Measurements from ENCODE around the gene EEF1A2. TPM values are rescaled to one million over a fixed set of nuclear protein-coding genes. Genes with fewer than 3 reads are reported as not detected.
A peak's percentile ranks its signal among the peaks of the same experiment; 100 is the strongest.

The EEF1A2 gene
- total and polyA plus RNA-seq, 2 of the 4 experiments (the other 2 are of a cell fraction) = 1.3 to 4.6 TPM

- no peak for TF ChIP-seq MAFK (IDR thresholded peaks at IDR 0.05; ENCODE audit: low read depth, low read length)
These were observed 40.5 kb downstream of the EEF1A2 start (continued) for GRCh38 chr20:63458170-63459069.

GRCh38 chr20:63457737-63458136 is 41.1 kb downstream of the EEF1A2 start:
- Histone ChIP-seq H2BK15ac (ENCODE audit: low read depth, low read length) (no peak overlapping the region), H3K4me2 (ENCODE audit: low read depth, low read length) (no peak overlapping the region), H4K5ac (ENCODE audit: low read depth, low read length) (no peak overlapping the region), H3K9me3 (ENCODE audit: control insufficient read depth, insufficient read depth, low read length) (no peaks in the 10 kb centered on the region), H3K4me3 (ENCODE audit: insufficient read depth, low read depth, low read length) (no peak overlapping the region), H3K23ac (ENCODE audit: low read depth, low read length) (no peak overlapping the region), H3K4ac (ENCODE audit: low read depth, low read length) (no peak overlapping the region), H2AK5ac (ENCODE audit: low read depth, low read length) (no peak overlapping the region), H3K36me3 (ENCODE audit: control insufficient read depth, insufficient read depth, low read length) (no peaks in the 10 kb centered on the region), H3K9ac (ENCODE audit: low read depth, low read length) (no peak overlapping the region), H2BK20ac (ENCODE audit: low read depth, low read length) (no peak overlapping the region), H2AK9ac (replicated peaks; ENCODE audit: low read depth, low read length, poor library complexity) (peak overlapping the region; percentile 37), H4K91ac (ENCODE audit: insufficient read depth, low read depth, low read length) (no peak overlapping the region), H4K20me1 (ENCODE audit: insufficient read depth, low read length) (no peaks in the 10 kb centered on the region), H3K9me1 (ENCODE audit: insufficient read depth, low read length) (no peaks in the 10 kb centered on the region), H3K27ac (ENCODE audit: insufficient read depth, low read length) (no peak overlapping the region), H3K18ac (ENCODE audit: low read depth, low read length) (no peak overlapping the region), H3K14ac (replicated peaks; ENCODE audit: low read depth, low read length) (no peak overlapping the region), H3K56ac (ENCODE audit: extremely low read depth, insufficient read depth, low read length) (no peak overlapping the region), H4K8ac (ENCODE audit: low read depth in 2 of 2, low read length in 2 of 2) (no peak overlapping the region), H2BK120ac (ENCODE audit: low read depth, low read length) (no peak overlapping the region), H3K27me3 (ENCODE audit: control insufficient read depth, insufficient read depth, low read length) (peaks cover 44% of the 10 kb centered on the region), H2AFZ (replicated peaks; ENCODE audit: low read length, poor library complexity) (no peak overlapping the region), H2BK5ac (ENCODE audit: low read depth, low read length, poor library complexity, severe bottlenecking) (no peak overlapping the region), H3K79me1 (ENCODE audit: low read depth in 1 of 2, low read length in 2 of 2) (no peaks in the 10 kb centered on the region), H3K4me1 (ENCODE audit: control insufficient read depth, insufficient read depth, low read length) (no peaks in the 10 kb centered on the region)
- in situ Hi-C loops (cut with MboI; ENCODE audit: low sequenced_read_pairs) (no loop called here), dilution Hi-C loops (cut with HindIII; ENCODE audit: low sequenced_read_pairs, unreplicated experiment) (no loop called here), intact Hi-C loops (cut with micrococcal nuclease) (no loop called here)
- ChIA-PET POLR2A (ENCODE audit: unreplicated experiment) (no interaction called here), CTCF (no interaction called here)
- no TSS peak for BruUV-seq (replicated peaks)
- ATAC-seq (ENCODE audit: low read depth) (no peak), DNase-seq (no peak)
- TF ChIP-seq POLR2A (IDR thresholded peaks at IDR 0.05; ENCODE audit: low read depth, low read length) (no peak), MXI1 (IDR thresholded peaks at IDR 0.05; ENCODE audit: borderline replicate concordance, low read depth, low read length) (no peak), RAD21 (IDR thresholded peaks at IDR 0.05; ENCODE audit: low read length) (no peak), RFX5 (IDR thresholded peaks at IDR 0.05; ENCODE audit: low read depth, low read length) (no peak), BHLHE40 (IDR thresholded peaks at IDR 0.05; ENCODE audit: low read depth, low read length) (no peak)
- WGBS, 2 experiments (ENCODE audit: extremely low coverage in 2 of 2, insufficient read length in 1 of 2) = 40% methylated on average over 5 of the region's 17 CpGs; no CpG with 5 or more reads in 1 of the 2 experiments

Measured in IMR-90 (cell line).